ENCODE data around the gene XXYLT1.

DNA sequence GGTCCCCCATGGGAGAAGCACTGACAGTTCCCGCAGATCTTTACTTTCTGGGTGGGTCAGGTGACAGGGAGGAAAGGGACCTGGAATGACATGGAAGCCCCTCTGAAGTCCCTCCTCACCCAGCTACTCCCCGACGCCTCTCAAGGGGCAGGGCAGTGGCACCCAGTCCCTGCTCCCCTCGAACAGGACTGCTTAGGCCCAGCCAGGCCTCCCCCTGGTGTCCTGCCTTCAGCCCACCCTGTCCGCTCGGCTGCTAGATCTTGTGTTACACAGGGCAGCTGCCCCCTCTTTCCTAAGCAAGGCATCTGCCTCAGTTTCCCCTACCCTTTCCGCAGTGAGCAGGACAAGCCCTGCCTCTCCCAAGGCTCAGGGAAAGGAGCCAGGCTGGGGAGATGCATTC is 226.5 kb downstream of the XXYLT1 start:
- TF ChIP-seq, protein P1, sequence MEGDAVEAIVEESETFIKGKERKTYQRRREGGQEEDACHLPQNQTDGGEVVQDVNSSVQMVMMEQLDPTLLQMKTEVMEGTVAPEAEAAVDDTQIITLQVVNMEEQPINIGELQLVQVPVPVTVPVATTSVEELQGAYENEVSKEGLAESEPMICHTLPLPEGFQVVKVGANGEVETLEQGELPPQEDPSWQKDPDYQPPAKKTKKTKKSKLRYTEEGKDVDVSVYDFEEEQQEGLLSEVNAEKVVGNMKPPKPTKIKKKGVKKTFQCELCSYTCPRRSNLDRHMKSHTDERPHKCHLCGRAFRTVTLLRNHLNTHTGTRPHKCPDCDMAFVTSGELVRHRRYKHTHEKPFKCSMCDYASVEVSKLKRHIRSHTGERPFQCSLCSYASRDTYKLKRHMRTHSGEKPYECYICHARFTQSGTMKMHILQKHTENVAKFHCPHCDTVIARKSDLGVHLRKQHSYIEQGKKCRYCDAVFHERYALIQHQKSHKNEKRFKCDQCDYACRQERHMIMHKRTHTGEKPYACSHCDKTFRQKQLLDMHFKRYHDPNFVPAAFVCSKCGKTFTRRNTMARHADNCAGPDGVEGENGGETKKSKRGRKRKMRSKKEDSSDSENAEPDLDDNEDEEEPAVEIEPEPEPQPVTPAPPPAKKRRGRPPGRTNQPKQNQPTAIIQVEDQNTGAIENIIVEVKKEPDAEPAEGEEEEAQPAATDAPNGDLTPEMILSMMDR (IDR thresholded peaks at IDR 0.05 in 2 of 3, conservative IDR thresholded peaks at IDR 0.05 in 1 of 3; ENCODE audit: control insufficient read depth in 2 of 3, extremely low read depth in 1 of 3, insufficient read depth in 1 of 3, low read depth in 3 of 3, low read length in 3 of 3), result no peak
- no peak for TF ChIP-seq TCF7 (IDR thresholded peaks at IDR 0.05; ENCODE audit: borderline replicate concordance)
- no peak for TF ChIP-seq MTA3 (IDR thresholded peaks at IDR 0.05; ENCODE audit: borderline replicate concordance, low read length)
- no peak for TF ChIP-seq FOXK2 (IDR thresholded peaks at IDR 0.05)
- TF ChIP-seq, protein P2, sequence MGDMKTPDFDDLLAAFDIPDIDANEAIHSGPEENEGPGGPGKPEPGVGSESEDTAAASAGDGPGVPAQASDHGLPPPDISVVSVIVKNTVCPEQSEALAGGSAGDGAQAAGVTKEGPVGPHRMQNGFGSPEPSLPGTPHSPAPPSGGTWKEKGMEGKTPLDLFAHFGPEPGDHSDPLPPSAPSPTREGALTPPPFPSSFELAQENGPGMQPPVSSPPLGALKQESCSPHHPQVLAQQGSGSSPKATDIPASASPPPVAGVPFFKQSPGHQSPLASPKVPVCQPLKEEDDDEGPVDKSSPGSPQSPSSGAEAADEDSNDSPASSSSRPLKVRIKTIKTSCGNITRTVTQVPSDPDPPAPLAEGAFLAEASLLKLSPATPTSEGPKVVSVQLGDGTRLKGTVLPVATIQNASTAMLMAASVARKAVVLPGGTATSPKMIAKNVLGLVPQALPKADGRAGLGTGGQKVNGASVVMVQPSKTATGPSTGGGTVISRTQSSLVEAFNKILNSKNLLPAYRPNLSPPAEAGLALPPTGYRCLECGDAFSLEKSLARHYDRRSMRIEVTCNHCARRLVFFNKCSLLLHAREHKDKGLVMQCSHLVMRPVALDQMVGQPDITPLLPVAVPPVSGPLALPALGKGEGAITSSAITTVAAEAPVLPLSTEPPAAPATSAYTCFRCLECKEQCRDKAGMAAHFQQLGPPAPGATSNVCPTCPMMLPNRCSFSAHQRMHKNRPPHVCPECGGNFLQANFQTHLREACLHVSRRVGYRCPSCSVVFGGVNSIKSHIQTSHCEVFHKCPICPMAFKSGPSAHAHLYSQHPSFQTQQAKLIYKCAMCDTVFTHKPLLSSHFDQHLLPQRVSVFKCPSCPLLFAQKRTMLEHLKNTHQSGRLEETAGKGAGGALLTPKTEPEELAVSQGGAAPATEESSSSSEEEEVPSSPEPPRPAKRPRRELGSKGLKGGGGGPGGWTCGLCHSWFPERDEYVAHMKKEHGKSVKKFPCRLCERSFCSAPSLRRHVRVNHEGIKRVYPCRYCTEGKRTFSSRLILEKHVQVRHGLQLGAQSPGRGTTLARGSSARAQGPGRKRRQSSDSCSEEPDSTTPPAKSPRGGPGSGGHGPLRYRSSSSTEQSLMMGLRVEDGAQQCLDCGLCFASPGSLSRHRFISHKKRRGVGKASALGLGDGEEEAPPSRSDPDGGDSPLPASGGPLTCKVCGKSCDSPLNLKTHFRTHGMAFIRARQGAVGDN (IDR thresholded peaks at IDR 0.05), result no peak
